Measurements from ENCODE around the gene LRIG1. TPM values are rescaled to one million over a fixed set of nuclear protein-coding genes. Genes with fewer than 3 reads are reported as not detected.
A peak's percentile ranks its signal among the peaks of the same experiment; 100 is the strongest.

The LRIG1 gene
- total and polyA plus RNA-seq, 10 of the 15 experiments (the other 5 are each of a cell fraction or from before 2014, with no cell fraction given): 0.84 to 16.4 (median 8.1) TPM

DNA sequence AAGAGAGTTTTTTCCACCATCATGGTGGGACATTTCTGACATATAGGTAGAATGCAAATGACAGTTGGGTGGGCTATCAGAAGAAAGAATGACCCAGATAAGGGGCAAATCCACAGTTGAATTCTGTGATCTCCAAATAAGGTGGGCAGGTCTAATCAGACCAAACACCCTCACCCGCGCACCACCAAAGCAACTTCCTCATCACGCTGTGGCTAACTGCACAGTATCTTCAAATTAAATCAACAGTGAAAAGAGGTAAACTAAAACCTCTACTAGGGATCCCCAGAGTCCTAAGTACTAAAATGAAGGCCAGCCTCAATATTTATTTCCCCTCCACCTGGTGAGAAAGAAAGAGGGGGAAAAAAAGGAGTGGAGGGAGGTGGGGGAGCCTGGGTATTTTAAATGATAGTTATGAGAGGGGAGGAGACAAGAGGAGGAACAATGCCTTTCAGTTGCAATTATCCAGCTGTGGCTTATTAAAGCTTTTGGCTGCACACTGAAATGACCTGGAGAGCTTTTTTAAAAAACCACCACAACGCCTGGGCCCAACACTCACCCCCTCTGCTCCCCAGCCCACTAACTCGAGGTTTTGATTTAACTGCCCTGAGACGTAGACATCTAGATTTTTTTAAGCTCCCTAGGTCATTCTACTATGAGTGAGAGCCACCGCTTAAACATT is 61.0 kb downstream of the LRIG1 start:
- ChIA-PET CTCF (interaction anchor here (0.6 to 1.3 kb wide), 6 partner anchors 10 to 382 kb away, joined by 3 to 4 read pairs (median 3); no protein-coding TSS in a partner anchor), SMC1A (ENCODE audit: uncharacterized antibody, unreplicated experiment) (interaction anchor here (0.9 to 2.7 kb wide), 10 partner anchors 10 to 382 kb away, joined by 3 to 11 read pairs (median 4); no protein-coding TSS in a partner anchor), POLR2A (no interaction called here), RAD21 (ENCODE audit: unreplicated experiment) (interaction anchor here (1.0 to 1.7 kb wide), 3 partner anchors 27 to 33 kb away, joined by 3 to 10 read pairs (median 3); no protein-coding TSS in a partner anchor)
- Histone ChIP-seq H3K36me3 (ENCODE audit: control insufficient read depth in 2 of 2, insufficient read depth in 2 of 2, low read length in 1 of 2) (no peaks in the 10 kb centered on the region), H3K4me3 (no peak overlapping the region), H3K9me3 (replicated peaks; ENCODE audit: control insufficient read depth, insufficient read depth, low read length) (no peaks in the 10 kb centered on the region), H3K4me2 (ENCODE audit: control insufficient read depth, insufficient read depth) (peak overlapping the region; percentile 0; the same call in 1 of the 2 replicates), H3K27me3 (replicated peaks in 1 of 2; ENCODE audit: control insufficient read depth in 2 of 2, insufficient read depth in 2 of 2, low read length in 1 of 2) (no peaks in the 10 kb centered on the region), H2AFZ (ENCODE audit: control insufficient read depth, low read depth, low read length) (peak overlapping the region; percentile 65), H3K9ac (ENCODE audit: control insufficient read depth, insufficient read depth, low read length) (no peak overlapping the region), H3K79me2 (ENCODE audit: control insufficient read depth, insufficient read depth, low read length) (no peaks in the 10 kb centered on the region), H4K20me1 (ENCODE audit: control insufficient read depth, insufficient read depth) (no peaks in the 10 kb centered on the region), H3K4me1 (ENCODE audit: control insufficient read depth, insufficient read depth, low read length) (peaks cover 9% of the 10 kb centered on the region), H3K27ac (ENCODE audit: control insufficient read depth, insufficient read depth) (0 out of 2 replicates have a peak overlapping the region, but pooled peaks have one; percentile 18)
- intact Hi-C loops (cut with micrococcal nuclease; ENCODE audit: unreplicated experiment): no loop called here
- 45% methylated on average over 7 of the region's 7 CpGs for WGBS (ENCODE audit: insufficient coverage, insufficient replicate concordance, low lambda C conversion rate, missing lambda C conversion rate)
- BruUV-seq (replicated peaks): no TSS peak
- FAIRE-seq (no peak), ATAC-seq (peak; percentile 82), DNase-seq (ENCODE audit: low read depth, low spot score) (no peak)
- in situ Hi-C loops (cut with MboI): no loop called here
- TF ChIP-seq, protein P1, sequence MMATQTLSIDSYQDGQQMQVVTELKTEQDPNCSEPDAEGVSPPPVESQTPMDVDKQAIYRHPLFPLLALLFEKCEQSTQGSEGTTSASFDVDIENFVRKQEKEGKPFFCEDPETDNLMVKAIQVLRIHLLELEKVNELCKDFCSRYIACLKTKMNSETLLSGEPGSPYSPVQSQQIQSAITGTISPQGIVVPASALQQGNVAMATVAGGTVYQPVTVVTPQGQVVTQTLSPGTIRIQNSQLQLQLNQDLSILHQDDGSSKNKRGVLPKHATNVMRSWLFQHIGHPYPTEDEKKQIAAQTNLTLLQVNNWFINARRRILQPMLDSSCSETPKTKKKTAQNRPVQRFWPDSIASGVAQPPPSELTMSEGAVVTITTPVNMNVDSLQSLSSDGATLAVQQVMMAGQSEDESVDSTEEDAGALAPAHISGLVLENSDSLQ (IDR thresholded peaks at IDR 0.05): peak; percentile 71
- TF ChIP-seq HCFC1 (IDR thresholded peaks at IDR 0.05; ENCODE audit: low read length) (no peak), STAT1 (conservative IDR thresholded peaks at IDR 0.05) (no peak), HDAC2 (IDR thresholded peaks at IDR 0.05) (no peak), MTA3 (IDR thresholded peaks at IDR 0.05; ENCODE audit: borderline replicate concordance, low read length) (no peak), MEF2B (IDR thresholded peaks at IDR 0.05; ENCODE audit: partially characterized antibody, poor library complexity, severe bottlenecking) (peak; percentile 25), ZNF384 (IDR thresholded peaks at IDR 0.05; ENCODE audit: borderline replicate concordance, low read depth, low read length) (peak; percentile 27; the same call in 1 of the 2 replicates), TCF12 (IDR thresholded peaks at IDR 0.05; ENCODE audit: low read depth, low read length) (peak; percentile 54; the same call in 1 of the 2 replicates), MTA2 (IDR thresholded peaks at IDR 0.05; ENCODE audit: low read depth) (peak; percentile 80), POU2F2 (IDR thresholded peaks at IDR 0.05; ENCODE audit: borderline replicate concordance, low read depth, low read length) (no peak), POLR2A (IDR thresholded peaks at IDR 0.05; ENCODE audit: low read depth, low read length) (no peak), RUNX3 (IDR thresholded peaks at IDR 0.05; ENCODE audit: low read length) (peak; percentile 23; the same call in 1 of the 2 replicates), NBN (IDR thresholded peaks at IDR 0.05) (peak; percentile 29; the same call in 1 of the 2 replicates), EP300 (IDR thresholded peaks at IDR 0.05; ENCODE audit: borderline replicate concordance in 1 of 2, control insufficient read depth in 1 of 2, low read depth in 2 of 2, low read length in 2 of 2) (0 out of 4 replicates have a peak, but pooled peaks of 1 of the 2 experiments have one; percentile 18), HDAC6 (IDR thresholded peaks at IDR 0.05; ENCODE audit: unreplicated experiment) (no peak)
- TF ChIP-seq, protein P2, sequence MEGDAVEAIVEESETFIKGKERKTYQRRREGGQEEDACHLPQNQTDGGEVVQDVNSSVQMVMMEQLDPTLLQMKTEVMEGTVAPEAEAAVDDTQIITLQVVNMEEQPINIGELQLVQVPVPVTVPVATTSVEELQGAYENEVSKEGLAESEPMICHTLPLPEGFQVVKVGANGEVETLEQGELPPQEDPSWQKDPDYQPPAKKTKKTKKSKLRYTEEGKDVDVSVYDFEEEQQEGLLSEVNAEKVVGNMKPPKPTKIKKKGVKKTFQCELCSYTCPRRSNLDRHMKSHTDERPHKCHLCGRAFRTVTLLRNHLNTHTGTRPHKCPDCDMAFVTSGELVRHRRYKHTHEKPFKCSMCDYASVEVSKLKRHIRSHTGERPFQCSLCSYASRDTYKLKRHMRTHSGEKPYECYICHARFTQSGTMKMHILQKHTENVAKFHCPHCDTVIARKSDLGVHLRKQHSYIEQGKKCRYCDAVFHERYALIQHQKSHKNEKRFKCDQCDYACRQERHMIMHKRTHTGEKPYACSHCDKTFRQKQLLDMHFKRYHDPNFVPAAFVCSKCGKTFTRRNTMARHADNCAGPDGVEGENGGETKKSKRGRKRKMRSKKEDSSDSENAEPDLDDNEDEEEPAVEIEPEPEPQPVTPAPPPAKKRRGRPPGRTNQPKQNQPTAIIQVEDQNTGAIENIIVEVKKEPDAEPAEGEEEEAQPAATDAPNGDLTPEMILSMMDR (IDR thresholded peaks at IDR 0.05 in 2 of 3, conservative IDR thresholded peaks at IDR 0.05 in 1 of 3; ENCODE audit: control insufficient read depth in 2 of 3, extremely low read depth in 1 of 3, insufficient read depth in 1 of 3, low read depth in 3 of 3, low read length in 3 of 3): no peak
- TF ChIP-seq, protein P3, sequence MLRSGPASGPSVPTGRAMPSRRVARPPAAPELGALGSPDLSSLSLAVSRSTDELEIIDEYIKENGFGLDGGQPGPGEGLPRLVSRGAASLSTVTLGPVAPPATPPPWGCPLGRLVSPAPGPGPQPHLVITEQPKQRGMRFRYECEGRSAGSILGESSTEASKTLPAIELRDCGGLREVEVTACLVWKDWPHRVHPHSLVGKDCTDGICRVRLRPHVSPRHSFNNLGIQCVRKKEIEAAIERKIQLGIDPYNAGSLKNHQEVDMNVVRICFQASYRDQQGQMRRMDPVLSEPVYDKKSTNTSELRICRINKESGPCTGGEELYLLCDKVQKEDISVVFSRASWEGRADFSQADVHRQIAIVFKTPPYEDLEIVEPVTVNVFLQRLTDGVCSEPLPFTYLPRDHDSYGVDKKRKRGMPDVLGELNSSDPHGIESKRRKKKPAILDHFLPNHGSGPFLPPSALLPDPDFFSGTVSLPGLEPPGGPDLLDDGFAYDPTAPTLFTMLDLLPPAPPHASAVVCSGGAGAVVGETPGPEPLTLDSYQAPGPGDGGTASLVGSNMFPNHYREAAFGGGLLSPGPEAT (IDR thresholded peaks at IDR 0.05; ENCODE audit: low read depth): peak; percentile 43; the same call in 1 of the 2 replicates
- TF ChIP-seq, protein P4, sequence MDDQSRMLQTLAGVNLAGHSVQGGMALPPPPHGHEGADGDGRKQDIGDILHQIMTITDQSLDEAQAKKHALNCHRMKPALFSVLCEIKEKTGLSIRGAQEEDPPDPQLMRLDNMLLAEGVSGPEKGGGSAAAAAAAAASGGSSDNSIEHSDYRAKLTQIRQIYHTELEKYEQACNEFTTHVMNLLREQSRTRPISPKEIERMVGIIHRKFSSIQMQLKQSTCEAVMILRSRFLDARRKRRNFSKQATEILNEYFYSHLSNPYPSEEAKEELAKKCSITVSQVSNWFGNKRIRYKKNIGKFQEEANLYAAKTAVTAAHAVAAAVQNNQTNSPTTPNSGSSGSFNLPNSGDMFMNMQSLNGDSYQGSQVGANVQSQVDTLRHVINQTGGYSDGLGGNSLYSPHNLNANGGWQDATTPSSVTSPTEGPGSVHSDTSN (IDR thresholded peaks at IDR 0.05; ENCODE audit: insufficient replicate concordance, low read depth, low read length): peak; percentile 18
